COR-L47 (cell line): ENCODE results near the gene PTGR3.
"Not testable (repeated sequence)": the region's sequence is repeated elsewhere in the genome, so short reads cannot be mapped to it uniquely, and the experiment has no call there.

Source experiments
- DNase-seq: peaks from one replicate; lab custom pipeline; 2025; lab: John Stamatoyannopoulos, UW

PTGR3 gene

GRCh38 chr18:75202696-75203365 lies 6.1 kb downstream of the PTGR3 start:
- DNase-seq: no peak

- no peak for DNase-seq
Observed at GRCh38 chr18:75201282-75202270, 7.4 kb downstream of the PTGR3 start.

GRCh38 chr18:75200605-75201280 lies 8.2 kb downstream of the PTGR3 start:
- DNase-seq: no peak

- DNase-seq: no peak
Observed at GRCh38 chr18:75200071-75200470, 8.9 kb downstream of the PTGR3 start.

GRCh38 chr18:75199327-75199726 lies 9.6 kb downstream of the PTGR3 start:
- no peak for DNase-seq

- no peak for DNase-seq
Observed at GRCh38 chr18:75198036-75198435, 10.9 kb downstream of the PTGR3 start.

GRCh38 chr18:75192899-75193298 lies 16.0 kb downstream of the PTGR3 start:
- no peak for DNase-seq

GRCh38 chr18:75189696-75190095 lies 19.2 kb downstream of the PTGR3 start:
- no peak for DNase-seq

GRCh38 chr18:75187702-75188101 lies 21.2 kb downstream of the PTGR3 start:
- not testable (repeated sequence) for DNase-seq

- DNase-seq: no peak
Observed at GRCh38 chr18:75185460-75185859, 23.5 kb downstream of the PTGR3 start.

GRCh38 chr18:75183973-75184493 lies 24.9 kb downstream of the PTGR3 start:
- no peak for DNase-seq

GRCh38 chr18:75183524-75183923 lies 25.4 kb downstream of the PTGR3 start:
- no peak for DNase-seq

- no peak for DNase-seq
Observed at GRCh38 chr18:75179819-75180600, 28.9 kb downstream of the PTGR3 start.

- DNase-seq: no peak
Observed at GRCh38 chr18:75178376-75178775, 30.6 kb downstream of the PTGR3 start.

- no peak for DNase-seq
Observed at GRCh38 chr18:75176849-75177248, 32.1 kb downstream of the PTGR3 start.

- no peak for DNase-seq
Observed at GRCh38 chr18:75173738-75174137, 35.2 kb downstream of the PTGR3 start.

- no peak for DNase-seq
Observed at GRCh38 chr18:75173125-75173432, 35.9 kb downstream of the PTGR3 start.

- DNase-seq: no peak
Observed at GRCh38 chr18:75172299-75173124, 36.4 kb downstream of the PTGR3 start.

- no peak for DNase-seq
Observed at GRCh38 chr18:75170916-75171315, 38.0 kb downstream of the PTGR3 start.

GRCh38 chr18:75170022-75170789 lies 38.7 kb downstream of the PTGR3 start:
- no peak for DNase-seq
